Heart left ventricle (tissue), 13 donors: ENCODE measurements around the gene AASDH.

Source experiments
- POLR2A ChIP-seq, 2 donors: fragments of 450-650 bp; IDR thresholded peaks; one replicate each; pipeline ENCODE4 v1.6.1; 2017; ENCODE audit warnings: antibody characterized with exemption in 2 of 2, mild to moderate bottlenecking in 2 of 2, moderate library complexity in 2 of 2
- TF ChIP-seq, protein P1 (sequence below), 12 donors: fragments of 200-600 bp; sonication (generic) in 4 of 12; IDR thresholded peaks; one replicate each; pipeline versions ENCODE4 v1.5.0 to v1.8.0; 2018 to 2022; ENCODE audit warnings: antibody characterized with exemption in 12 of 12, mild to moderate bottlenecking in 5 of 12
- donor health status: ischemic (EF 13 %, LVEDD 7.1; RV severe dilation, severe dysfunction).
- donor health status: DM: no; HTN: yes; CAD: no.
- donor health status: DM: no; HTN: no; CAD: no.
- donor health status: ischemic (EF 25% LVEDD 6.9; RV normal size, moderate dysfunction).
- donor health status: ischemic (EF 25% LVEDD 5.7; RV mildly dilated, moderate dysfunction).
- donor health status: ischemic (EF 35%, LVEDD 5.7; RV mildly dilated, moderate dysfunction).
- donor health status: nonischemic (EF 11% LVEDD 7.7; RV severe dilation, severe dysfunction).
- donor health status: DM: yes; HTN: yes; CAD: no.
- donor health status: PGD.
- donor health status: ischemic (EF 29% LVEDD 5.4; RV normal size, mild dysfunction).
- donor health status: nonischemic (EF 23%, LVEDD 6.1; RV moderate dilation, normal function).

DNA sequence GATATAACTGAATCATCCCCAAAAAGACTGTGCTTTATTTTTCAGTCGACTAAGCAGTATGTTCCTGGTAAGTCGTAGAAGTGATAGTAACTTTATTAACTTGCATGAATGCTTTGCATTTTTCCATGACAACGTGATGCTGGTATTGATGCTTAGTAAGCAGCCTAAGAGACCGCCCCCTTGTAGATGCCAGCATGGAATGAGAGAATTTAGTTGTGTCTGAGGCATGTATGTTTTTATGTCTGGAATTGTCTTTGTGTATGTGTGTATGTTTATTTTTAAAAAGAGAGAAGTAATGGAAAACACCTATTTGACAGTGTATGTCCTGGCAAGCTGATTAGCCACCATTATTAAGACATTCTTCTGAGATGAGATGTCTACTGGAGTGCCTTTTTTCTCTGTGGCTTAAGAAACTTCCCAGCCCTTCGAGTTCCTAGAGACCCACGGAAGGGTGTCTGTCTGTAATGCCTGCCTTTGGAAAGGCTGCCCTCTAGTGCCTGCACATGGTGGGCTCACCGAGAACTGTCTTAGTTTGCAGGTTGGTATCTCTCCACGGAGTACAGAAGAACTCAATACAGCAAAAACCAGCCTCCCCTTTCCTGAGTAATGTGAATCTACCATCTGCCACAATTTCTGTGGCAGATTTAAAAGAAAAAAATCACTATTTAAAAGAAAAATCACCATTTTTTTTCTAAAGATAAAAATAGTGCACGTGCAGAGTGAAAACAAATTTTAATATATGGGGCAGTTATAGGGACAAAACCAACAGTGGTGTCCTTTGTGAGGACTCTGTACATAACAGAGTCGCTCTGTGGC lies 85.9 kb downstream of the AASDH start:
- TF ChIP-seq, protein P1, sequence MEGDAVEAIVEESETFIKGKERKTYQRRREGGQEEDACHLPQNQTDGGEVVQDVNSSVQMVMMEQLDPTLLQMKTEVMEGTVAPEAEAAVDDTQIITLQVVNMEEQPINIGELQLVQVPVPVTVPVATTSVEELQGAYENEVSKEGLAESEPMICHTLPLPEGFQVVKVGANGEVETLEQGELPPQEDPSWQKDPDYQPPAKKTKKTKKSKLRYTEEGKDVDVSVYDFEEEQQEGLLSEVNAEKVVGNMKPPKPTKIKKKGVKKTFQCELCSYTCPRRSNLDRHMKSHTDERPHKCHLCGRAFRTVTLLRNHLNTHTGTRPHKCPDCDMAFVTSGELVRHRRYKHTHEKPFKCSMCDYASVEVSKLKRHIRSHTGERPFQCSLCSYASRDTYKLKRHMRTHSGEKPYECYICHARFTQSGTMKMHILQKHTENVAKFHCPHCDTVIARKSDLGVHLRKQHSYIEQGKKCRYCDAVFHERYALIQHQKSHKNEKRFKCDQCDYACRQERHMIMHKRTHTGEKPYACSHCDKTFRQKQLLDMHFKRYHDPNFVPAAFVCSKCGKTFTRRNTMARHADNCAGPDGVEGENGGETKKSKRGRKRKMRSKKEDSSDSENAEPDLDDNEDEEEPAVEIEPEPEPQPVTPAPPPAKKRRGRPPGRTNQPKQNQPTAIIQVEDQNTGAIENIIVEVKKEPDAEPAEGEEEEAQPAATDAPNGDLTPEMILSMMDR (IDR thresholded peaks at IDR 0.05), result peak; percentile 60 to 92 (median 74)
- TF ChIP-seq POLR2A (IDR thresholded peaks at IDR 0.05), result no peak
